Peyer's patch (tissue), 4 donors: ENCODE measurements around the gene KCTD13. TPM values are rescaled to one million over a fixed set of nuclear protein-coding genes. Genes with fewer than 3 reads are reported as not detected.
"Not testable (repeated sequence)": the region's sequence is repeated elsewhere in the genome, so short reads cannot be mapped to it uniquely, and the experiment has no call there.

Experiments used
- DNase-seq, 3 donors: peaks; one replicate each; pipeline ENCODE4 v3.0.0-alpha.2; 2017 to 2019
- H3K27ac ChIP-seq, 4 donors: fragments of 200-600 bp; sonication (generic); one replicate each; pipeline ENCODE4 v1.5.1; 2016 to 2019
- H3K27me3 ChIP-seq, 2 donors: fragments of 200-600 bp; sonication (generic); one replicate each; pipeline ENCODE4 v1.5.1; 2019
- H3K36me3 ChIP-seq, 3 donors: fragments of 200-600 bp; sonication (generic); one replicate each; pipeline ENCODE4 v1.5.1; 2016 to 2019
- H3K4me1 ChIP-seq, 4 donors: fragments of 200-600 bp; sonication (generic); one replicate each; pipeline ENCODE4 v1.5.1; 2016 to 2019
- H3K4me3 ChIP-seq, 4 donors: fragments of 200-600 bp; sonication (generic); 1 replicate in 3 of 4; 2 replicates in 1 of 4; pipeline ENCODE4 v1.5.1; 2016 to 2019; ENCODE audit warnings: mild to moderate bottlenecking in 1 of 4
- H3K9me3 ChIP-seq, 4 donors: fragments of 200-600 bp; sonication (generic); one replicate each; pipeline ENCODE4 v1.5.1; 2016 to 2019; ENCODE audit warnings: mild to moderate bottlenecking in 1 of 4
- POLR2A ChIP-seq, 2 donors: fragments of 450-650 bp; IDR thresholded peaks; one replicate each; pipeline ENCODE4 v1.5.1; 2017; ENCODE audit warnings: antibody characterized with exemption in 2 of 2, mild to moderate bottlenecking in 2 of 2, moderate library complexity in 2 of 2
- total RNA-seq, 4 donors: library from RNA; depleted of rRNA; stranded (reverse); fragments of >200 nt; gene quantifications; one replicate each; pipeline ENCODE4 v1.1.0, GENCODE V29; 2016
- TF ChIP-seq, protein P1 (sequence below), 6 experiments: fragments of 450-650 bp in 4 of 6; fragments of 200-600 bp in 2 of 6; sonication (generic) in 1 of 6; IDR thresholded peaks; one replicate each; pipeline ENCODE4 v1.5.1; 2017 to 2019; ENCODE audit warnings: antibody characterized with exemption in 6 of 6, mild to moderate bottlenecking in 3 of 6, moderate library complexity in 1 of 6

Gene KCTD13
- total RNA-seq, 4 donors from 2014 or later, result 38.8 to 98.1 (median 48.7) TPM

DNA sequence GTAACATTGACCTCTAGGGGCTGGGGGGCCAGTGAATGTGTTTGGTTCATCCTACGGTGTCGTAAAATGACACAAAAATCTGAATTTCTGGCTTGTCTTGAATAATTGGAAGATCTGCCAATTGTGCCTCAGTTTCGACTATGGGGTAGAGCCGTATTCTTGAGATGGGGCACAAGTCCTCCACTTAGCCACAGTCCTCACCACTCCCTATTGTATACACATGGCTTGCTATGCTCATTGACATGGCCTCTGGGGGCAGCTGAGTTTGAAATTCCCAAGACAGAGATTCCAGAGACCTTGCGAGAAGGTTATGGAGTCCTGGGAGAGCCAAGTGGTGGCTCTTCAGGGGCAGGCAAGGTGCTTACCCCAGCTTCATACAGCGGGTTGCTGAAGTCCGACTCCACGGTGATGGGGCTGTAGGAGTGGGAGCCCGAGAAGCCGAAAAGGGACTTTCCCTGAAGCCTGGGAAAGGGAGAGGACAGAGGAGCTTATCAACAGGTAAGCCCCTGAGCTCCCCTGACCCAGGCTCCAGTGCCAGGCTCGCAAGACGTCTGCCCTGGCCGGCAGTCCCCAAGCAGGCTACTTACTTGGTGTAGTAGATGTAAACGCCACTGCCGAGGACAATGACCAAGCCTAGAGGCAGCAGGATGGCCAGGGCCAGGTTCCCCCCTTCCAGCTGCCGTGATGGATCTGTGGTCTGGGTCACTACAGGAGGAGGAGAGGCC lies 54.0 kb downstream of the KCTD13 start:
- peaks cover 0 to 5% (median 2%) of the 10 kb centered on the region in 4 donors for H3K4me1 ChIP-seq
- no peaks in the 10 kb centered on the region for H3K36me3 ChIP-seq
- no peak overlapping the region for H3K4me3 ChIP-seq
- peaks cover 0 to 3% of the 10 kb centered on the region in 2 donors for H3K27me3 ChIP-seq
- TF ChIP-seq, protein P1, sequence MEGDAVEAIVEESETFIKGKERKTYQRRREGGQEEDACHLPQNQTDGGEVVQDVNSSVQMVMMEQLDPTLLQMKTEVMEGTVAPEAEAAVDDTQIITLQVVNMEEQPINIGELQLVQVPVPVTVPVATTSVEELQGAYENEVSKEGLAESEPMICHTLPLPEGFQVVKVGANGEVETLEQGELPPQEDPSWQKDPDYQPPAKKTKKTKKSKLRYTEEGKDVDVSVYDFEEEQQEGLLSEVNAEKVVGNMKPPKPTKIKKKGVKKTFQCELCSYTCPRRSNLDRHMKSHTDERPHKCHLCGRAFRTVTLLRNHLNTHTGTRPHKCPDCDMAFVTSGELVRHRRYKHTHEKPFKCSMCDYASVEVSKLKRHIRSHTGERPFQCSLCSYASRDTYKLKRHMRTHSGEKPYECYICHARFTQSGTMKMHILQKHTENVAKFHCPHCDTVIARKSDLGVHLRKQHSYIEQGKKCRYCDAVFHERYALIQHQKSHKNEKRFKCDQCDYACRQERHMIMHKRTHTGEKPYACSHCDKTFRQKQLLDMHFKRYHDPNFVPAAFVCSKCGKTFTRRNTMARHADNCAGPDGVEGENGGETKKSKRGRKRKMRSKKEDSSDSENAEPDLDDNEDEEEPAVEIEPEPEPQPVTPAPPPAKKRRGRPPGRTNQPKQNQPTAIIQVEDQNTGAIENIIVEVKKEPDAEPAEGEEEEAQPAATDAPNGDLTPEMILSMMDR (IDR thresholded peaks at IDR 0.05), result no peak
- no peak for TF ChIP-seq POLR2A (IDR thresholded peaks at IDR 0.05)
- DNase-seq, result no peak
- H3K9me3 ChIP-seq, result no peaks in the 10 kb centered on the region
- no peak overlapping the region for H3K27ac ChIP-seq

DNA sequence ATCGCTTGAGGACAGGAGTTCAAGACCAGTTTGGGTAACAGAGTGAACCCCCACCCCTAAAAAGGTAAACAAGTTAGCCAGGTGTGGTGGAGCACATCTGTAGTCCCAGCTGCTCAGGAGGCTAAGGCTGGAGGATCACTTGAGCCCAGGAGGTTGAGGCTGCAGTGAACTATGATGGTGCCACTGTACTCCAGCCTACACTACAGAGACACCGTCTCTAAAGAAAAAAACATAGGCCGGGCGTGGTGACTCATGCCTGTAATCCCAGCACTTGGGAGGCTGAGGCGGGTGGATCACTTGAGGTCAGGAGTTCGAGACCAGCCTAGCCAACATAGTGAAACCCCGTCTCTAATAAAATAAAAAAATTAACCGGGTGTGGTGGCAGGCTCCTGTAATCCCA lies 57.0 kb downstream of the KCTD13 start:
- not testable (repeated sequence) for H3K36me3 ChIP-seq, H3K9me3 ChIP-seq, DNase-seq, H3K27ac ChIP-seq, H3K27me3 ChIP-seq, H3K4me3 ChIP-seq, H3K4me1 ChIP-seq

GRCh38 chr16:29868396-29869009 lies 57.5 kb downstream of the KCTD13 start:
- Histone ChIP-seq H3K27me3 (no peaks in the 10 kb centered on the region), H3K9me3 (no peaks in the 10 kb centered on the region), H3K27ac (no peak overlapping the region), H3K4me1 (peaks cover 0 to 3% (median 0%) of the 10 kb centered on the region in 4 donors), H3K36me3 (no peaks in the 10 kb centered on the region), H3K4me3 (no peak overlapping the region)
- DNase-seq, result no peak
- TF ChIP-seq, protein P1 (IDR thresholded peaks at IDR 0.05), result no peak
- no peak for TF ChIP-seq POLR2A (IDR thresholded peaks at IDR 0.05)

- Histone ChIP-seq H3K27me3 (no peaks in the 10 kb centered on the region), H3K4me1 (peaks cover 6 to 19% (median 8%) of the 10 kb centered on the region in 4 donors), H3K9me3 (no peaks in the 10 kb centered on the region), H3K27ac (no peak overlapping the region), H3K4me3 (no peak overlapping the region), H3K36me3 (peaks cover 0 to 22% (median 0%) of the 10 kb centered on the region in 3 donors)
- DNase-seq, result no peak
- no peak for TF ChIP-seq POLR2A (IDR thresholded peaks at IDR 0.05)
- TF ChIP-seq, protein P1 (IDR thresholded peaks at IDR 0.05), result no peak
Measured at GRCh38 chr16:29864205-29864604, 61.8 kb downstream of the KCTD13 start.

DNA sequence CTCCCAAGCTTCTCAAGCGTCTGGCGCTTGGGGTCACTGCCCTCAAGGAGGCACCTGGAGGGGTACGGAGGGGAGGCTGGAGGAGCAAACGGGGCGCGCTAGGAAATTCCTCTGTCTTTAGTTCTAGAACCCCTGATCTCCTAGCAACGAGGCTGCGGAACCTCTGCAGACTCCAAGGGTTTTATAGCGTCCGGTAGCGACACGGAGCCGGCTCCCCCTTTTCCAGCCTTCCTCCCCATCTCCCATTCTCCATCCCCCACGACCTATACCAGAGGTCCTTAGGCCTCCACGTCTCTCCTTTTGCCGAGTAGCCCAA lies 62.4 kb downstream of the KCTD13 start:
- Histone ChIP-seq H3K9me3 (no peaks in the 10 kb centered on the region), H3K27ac (peak overlapping the region; percentile 82 to 96 (median 89)), H3K27me3 (no peaks in the 10 kb centered on the region), H3K36me3 (peaks cover 0 to 28% (median 0%) of the 10 kb centered on the region in 3 donors), H3K4me1 (peaks cover 6 to 19% (median 8%) of the 10 kb centered on the region in 4 donors), H3K4me3 (peak overlapping the region in 2 of 4 donors; percentile 5 to 94)
- TF ChIP-seq, protein P1 (IDR thresholded peaks at IDR 0.05), result no peak
- TF ChIP-seq POLR2A (IDR thresholded peaks at IDR 0.05), result no peak
- no peak for DNase-seq
